Transverse colon (tissue), 4 donors: Measurements from ENCODE around the gene PTBP1. TPM values are rescaled to one million over a fixed set of nuclear protein-coding genes. Genes with fewer than 3 reads are reported as not detected.

Source experiments
- DNase-seq: peaks from one replicate; pipeline ENCODE4 v3.0.0-alpha.2; 2019
- H3K27ac ChIP-seq, 4 donors: fragments of 200-600 bp; sonication (generic); 2 replicates each; pipeline ENCODE4 v1.5.1; 2016 to 2018; ENCODE audit warnings: inconsistent platforms in 4 of 4
- H3K27me3 ChIP-seq: fragments of 200-600 bp; sonication (generic); 2 replicates; pipeline ENCODE4 v1.5.1; 2017; ENCODE audit warnings: inconsistent platforms
- H3K36me3 ChIP-seq, 4 donors: fragments of 200-600 bp; sonication (generic); 2 replicates each; pipeline ENCODE4 v1.5.1; 2017 to 2019; ENCODE audit warnings: inconsistent platforms in 4 of 4
- H3K4me1 ChIP-seq, 4 donors: fragments of 200-600 bp; sonication (generic); 2 replicates each; pipeline ENCODE4 v1.5.1; 2017 to 2020; ENCODE audit warnings: inconsistent platforms in 4 of 4
- H3K4me3 ChIP-seq, 4 donors: fragments of 200-600 bp; sonication (generic); 1 replicate in 1 of 4; 2 replicates in 3 of 4; pipeline versions ENCODE4 v1.5.1 to v1.6.1; 2017 to 2019; ENCODE audit warnings: inconsistent platforms in 4 of 4
- H3K9me3 ChIP-seq, 2 donors: fragments of 200-600 bp; sonication (generic); 2 replicates each; pipeline ENCODE4 v1.5.1; 2017 to 2019; ENCODE audit warnings: inconsistent platforms in 2 of 2
- CTCF ChIP-seq, 5 experiments: fragments of 200-600 bp in 3 of 5; fragments of 450-650 bp in 2 of 5; sonication (generic) in 3 of 5; IDR thresholded peaks; 1 replicate in 2 of 5; 2 replicates in 3 of 5; pipeline ENCODE4 v1.5.1; 2016 to 2017; ENCODE audit warnings: antibody characterized with exemption in 5 of 5, inconsistent platforms in 3 of 5, mild to moderate bottlenecking in 2 of 5, moderate library complexity in 1 of 5
- EP300 ChIP-seq: sonication (generic); formaldehyde crosslinking; IDR thresholded peaks from one replicate; pipeline ENCODE4 v1.6.1; 2017; ENCODE audit warnings: antibody characterized with exemption, low read depth
- POLR2A ChIP-seq: fragments of 450-650 bp; IDR thresholded peaks from one replicate; pipeline ENCODE4 v1.6.1; 2016; ENCODE audit warnings: antibody characterized with exemption, mild to moderate bottlenecking, moderate library complexity
- POLR2AphosphoS5 ChIP-seq, 3 donors: sonication (generic); formaldehyde crosslinking; IDR thresholded peaks; one replicate each; pipeline ENCODE4 v1.6.1; 2016; ENCODE audit warnings: antibody characterized with exemption in 3 of 3
- WGBS, 2 donors: methylation state at CpG; one replicate each; pipeline ENCODE4 v1.1.5; 2018; ENCODE audit warnings: low coverage in 1 of 2; 5-methylcytosine and 5-hydroxymethylcytosine counted together
- in situ Hi-C, 4 donors: fragments of 200-750 bp; cut with MboI; loops; one replicate each; pipeline versions ENCODE4 v1.15.0 to v1.15.1; 2017; ENCODE audit warnings: low sequenced_read_pairs in 3 of 4, low pct_ligation_motif_present in 1 of 4, low pct_unique_long_range_greater_than_20kb in 1 of 4
- intact Hi-C: fragments of 100-400 bp; cut with DNase I; formaldehyde crosslinking; loops from one replicate; pipeline ENCODE4 v1.15.1; 2023; ENCODE audit warnings: low total_unique reads
- total RNA-seq, 4 donors: library from RNA; depleted of rRNA; stranded (reverse); fragments of >200 nt; gene quantifications; one replicate each; pipeline ENCODE4 v1.1.0, GENCODE V29; 2016

The PTBP1 gene
- total RNA-seq, 4 donors from 2014 or later = 145 to 258 (median 194) TPM

DNA sequence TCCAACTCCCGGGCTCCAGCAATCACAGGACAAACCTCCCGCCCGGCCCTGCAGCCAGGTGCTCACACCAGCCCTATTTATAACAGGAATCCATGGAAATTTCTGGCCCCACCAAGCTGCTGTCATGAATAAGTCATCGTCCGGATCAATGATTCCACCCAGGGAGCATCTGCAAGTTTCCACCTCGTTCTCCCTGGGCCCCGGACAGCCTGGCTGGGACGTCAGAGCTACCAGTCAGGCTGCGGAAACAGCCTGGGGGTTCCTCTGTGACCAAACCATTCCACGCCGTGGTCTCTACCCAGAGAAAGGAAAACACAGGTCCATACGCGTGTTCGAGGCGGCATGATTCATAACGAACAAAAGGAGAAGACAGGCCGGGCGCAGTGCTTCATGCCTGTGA lies 20.7 kb upstream of the PTBP1 start:
- Histone ChIP-seq H3K36me3 (no peaks in the 10 kb centered on the region), H3K27me3 (peaks cover 30% of the 10 kb centered on the region), H3K4me3 (no peak overlapping the region), H3K9me3 (no peaks in the 10 kb centered on the region), H3K27ac (no peak overlapping the region), H3K4me1 (no peaks in the 10 kb centered on the region)
- in situ Hi-C loops (loop anchor here in 1 of 4 donors (10.0 kb wide), 1 partner anchor 78 kb away; the partner anchor contains the start of genes CFD and ELANE), intact Hi-C loops (loop anchor here (10.0 kb wide), 1 partner anchor 68 kb away; the partner anchor contains the start of gene PRTN3)
- TF ChIP-seq POLR2A = no peak
- DNase-seq = no peak
- WGBS, 2 donors = 83 to 88% methylated on average over 2 to 18 of the region's 18 CpGs

- DNase-seq = peak; percentile 38
Observed at GRCh38 chr19:778910-779653, 18.2 kb upstream of the PTBP1 start.

DNA sequence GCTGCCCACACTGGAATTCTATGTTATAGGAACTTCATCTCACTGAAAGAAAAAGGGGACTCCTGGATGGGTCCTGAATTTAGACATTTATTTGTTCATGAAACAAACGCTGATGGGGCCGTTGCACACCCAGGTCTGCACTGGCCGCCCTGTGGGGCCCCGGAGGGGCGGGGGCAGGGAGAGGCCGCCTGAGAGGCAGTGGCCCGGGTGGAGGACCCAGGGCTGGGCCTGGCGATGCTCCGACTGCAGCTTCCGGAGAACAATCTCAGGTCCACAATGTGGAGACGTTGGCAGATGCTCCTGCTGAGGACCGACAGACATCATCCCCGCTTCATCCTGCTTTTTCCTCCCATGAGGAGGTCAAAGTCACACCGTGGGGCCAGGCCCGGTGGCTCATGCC lies 16.3 kb upstream of the PTBP1 start:
- no peak for DNase-seq
- intact Hi-C loops = no loop called here
- no peaks in the 10 kb centered on the region for H3K9me3 ChIP-seq
- H3K27me3 ChIP-seq = peaks cover 46% of the 10 kb centered on the region
- peaks cover 0 to 14% (median 6%) of the 10 kb centered on the region in 4 donors for H3K4me1 ChIP-seq
- no peak overlapping the region for H3K4me3 ChIP-seq
- TF ChIP-seq CTCF (IDR thresholded peaks at IDR 0.05) (no peak), EP300 (no peak), POLR2AphosphoS5 (IDR thresholded peaks at IDR 0.05) (no peak), POLR2A (no peak)
- no peaks in the 10 kb centered on the region for H3K36me3 ChIP-seq
- 68% methylated on average over 15 of the region's 15 CpGs; no CpG with 5 or more reads in 1 of the 2 donors for WGBS, 2 donors
- no peak overlapping the region for H3K27ac ChIP-seq
- in situ Hi-C loops = no loop called here

More at GRCh38 chr19:778910-779653, 18.2 kb upstream of the PTBP1 start:
- intact Hi-C loops (loop anchor here (10.0 kb wide), 1 partner anchor 66 kb away; the partner anchor contains the start of gene PRTN3), in situ Hi-C loops (loop anchor here in 1 of 4 donors (10.0 kb wide), 1 partner anchor 76 kb away; the partner anchor contains the start of genes CFD and ELANE)
- peaks cover 46% of the 10 kb centered on the region for H3K27me3 ChIP-seq
- peaks cover 0 to 14% (median 6%) of the 10 kb centered on the region in 4 donors for H3K4me1 ChIP-seq
- TF ChIP-seq EP300 (no peak), CTCF (IDR thresholded peaks at IDR 0.05) (no peak), POLR2AphosphoS5 (IDR thresholded peaks at IDR 0.05) (peak in 1 of 3 donors; percentile 34), POLR2A (no peak)
- H3K36me3 ChIP-seq = no peaks in the 10 kb centered on the region
- 59 to 68% methylated on average over 22 to 36 of the region's 36 CpGs for WGBS, 2 donors
- H3K4me3 ChIP-seq = no peak overlapping the region
- peak overlapping the region; percentile 24 to 60 (median 47) for H3K27ac ChIP-seq
- H3K9me3 ChIP-seq = no peaks in the 10 kb centered on the region

DNA sequence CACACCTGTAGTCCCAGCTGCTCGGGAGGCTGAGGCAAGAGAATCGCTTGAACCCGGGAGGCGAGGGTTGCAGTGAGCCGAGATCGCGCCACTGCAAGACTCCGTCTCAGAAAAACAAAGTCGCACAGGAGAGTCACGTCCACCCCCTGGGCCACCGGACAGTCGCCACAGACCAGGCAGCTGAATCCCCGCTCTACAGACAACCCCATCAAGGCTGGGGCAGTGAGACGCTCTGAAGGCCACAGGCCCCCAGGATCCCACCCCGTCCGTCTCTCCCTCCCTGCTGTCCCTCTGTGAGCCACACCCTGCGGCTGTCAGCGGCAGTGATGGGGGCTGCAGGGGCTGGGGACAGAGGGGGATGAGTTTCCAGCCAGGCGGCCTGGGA lies 15.5 kb upstream of the PTBP1 start:
- intact Hi-C loops (no loop called here), in situ Hi-C loops (no loop called here)
- TF ChIP-seq EP300 = no peak
- TF ChIP-seq POLR2A = no peak
- no peak for TF ChIP-seq POLR2AphosphoS5 (IDR thresholded peaks at IDR 0.05)
- TF ChIP-seq CTCF (IDR thresholded peaks at IDR 0.05) = no peak
- Histone ChIP-seq H3K4me1 (peaks cover 0 to 14% (median 6%) of the 10 kb centered on the region in 4 donors), H3K36me3 (no peaks in the 10 kb centered on the region), H3K27ac (peak overlapping the region in 2 of 4 donors; percentile 11 to 23), H3K27me3 (peaks cover 46% of the 10 kb centered on the region), H3K9me3 (no peaks in the 10 kb centered on the region), H3K4me3 (no peak overlapping the region)
- WGBS, 2 donors = 83 to 95% methylated on average over 8 to 16 of the region's 19 CpGs
- DNase-seq = no peak
